ELF-1 (cell line): Measurements from ENCODE around the gene ASMT.
A peak's percentile ranks its signal among the peaks of the same experiment; 100 is the strongest.
"Not testable (repeated sequence)": the region's sequence is repeated elsewhere in the genome, so short reads cannot be mapped to it uniquely, and the experiment has no call there.

ENCODE experiments used
- DNase-seq: peaks from one replicate; pipeline ENCODE4 v3.0.0-alpha.2; 2016; ENCODE audit warnings: low read depth, low spot score

ASMT gene

DNA sequence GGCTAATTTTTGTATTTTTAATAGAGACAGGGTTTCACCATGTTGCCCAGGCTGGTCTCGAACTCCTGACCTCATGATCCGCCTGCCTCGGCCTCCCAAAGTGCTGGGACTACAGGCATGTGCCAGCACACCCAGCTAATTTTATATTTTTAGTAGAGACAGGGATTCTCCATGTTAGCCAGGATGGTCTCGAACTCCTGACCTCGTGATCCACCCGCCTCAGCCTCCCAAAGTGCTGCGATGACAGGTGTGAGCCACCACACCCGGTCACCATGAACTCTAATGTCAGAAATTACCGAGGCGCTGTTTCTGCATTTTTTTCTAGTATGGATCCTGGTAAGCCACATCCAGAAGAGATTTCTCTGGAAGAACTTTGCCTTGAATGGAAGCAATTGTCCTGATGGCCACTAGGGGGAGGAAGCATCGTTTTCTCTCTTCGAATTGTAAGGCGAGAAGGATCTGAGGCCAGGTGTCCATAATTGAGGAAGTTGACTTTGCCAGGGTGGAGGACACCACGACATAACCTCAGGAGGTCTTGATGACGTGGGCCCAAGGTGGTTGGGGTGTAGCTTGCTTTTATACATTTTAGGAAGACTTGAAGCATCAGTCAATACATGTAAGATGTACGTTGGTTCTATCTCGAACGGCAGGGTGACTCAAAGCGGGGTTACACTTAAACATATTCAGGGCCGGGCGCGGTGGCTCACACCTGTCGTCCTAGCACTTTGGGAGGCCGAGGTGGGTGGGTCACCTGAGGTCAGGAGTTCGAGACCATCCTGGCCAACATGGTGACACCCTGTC is 37.4 kb downstream of the ASMT start:
- peak; percentile 65 for DNase-seq

DNA sequence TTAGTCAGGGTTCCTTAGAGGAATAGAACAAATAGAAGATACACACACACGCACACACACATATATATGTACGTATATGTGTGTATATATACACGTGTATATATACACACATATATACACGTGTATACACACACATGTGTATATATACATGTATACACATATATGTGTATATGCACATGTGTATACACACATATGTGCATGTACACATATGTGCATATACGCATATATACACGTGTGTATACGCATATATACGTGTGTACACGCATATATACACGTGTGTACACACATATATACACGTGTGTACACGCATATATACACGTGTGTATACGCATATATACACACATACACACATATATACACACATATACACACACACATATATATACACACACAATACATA is 41.5 kb downstream of the ASMT start:
- no peak for DNase-seq

- DNase-seq = peak; percentile 72
Measured at GRCh38 chrX:1657367-1658070, 42.7 kb downstream of the ASMT start.

DNA sequence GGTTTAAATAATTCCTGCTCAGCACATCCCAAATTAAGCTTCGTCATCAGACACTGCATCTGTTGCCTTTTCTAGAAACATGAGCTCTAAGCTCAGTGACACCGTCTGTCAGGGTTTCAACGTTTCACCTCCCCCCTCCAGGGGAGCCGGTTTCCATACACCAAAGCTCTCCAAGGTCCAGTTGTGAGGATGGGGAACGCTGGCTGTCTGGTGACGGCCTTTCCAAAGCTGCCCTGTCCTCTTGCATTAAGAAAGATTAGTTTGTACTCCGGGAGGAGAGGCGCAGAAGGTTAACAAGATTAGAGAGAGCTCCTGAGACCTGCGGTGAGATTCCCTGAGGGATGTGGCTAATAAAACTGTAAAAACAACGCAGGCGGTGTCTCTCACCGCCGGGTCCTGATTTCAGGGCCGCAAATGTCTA is 43.2 kb downstream of the ASMT start:
- peak; percentile 68 for DNase-seq

DNA sequence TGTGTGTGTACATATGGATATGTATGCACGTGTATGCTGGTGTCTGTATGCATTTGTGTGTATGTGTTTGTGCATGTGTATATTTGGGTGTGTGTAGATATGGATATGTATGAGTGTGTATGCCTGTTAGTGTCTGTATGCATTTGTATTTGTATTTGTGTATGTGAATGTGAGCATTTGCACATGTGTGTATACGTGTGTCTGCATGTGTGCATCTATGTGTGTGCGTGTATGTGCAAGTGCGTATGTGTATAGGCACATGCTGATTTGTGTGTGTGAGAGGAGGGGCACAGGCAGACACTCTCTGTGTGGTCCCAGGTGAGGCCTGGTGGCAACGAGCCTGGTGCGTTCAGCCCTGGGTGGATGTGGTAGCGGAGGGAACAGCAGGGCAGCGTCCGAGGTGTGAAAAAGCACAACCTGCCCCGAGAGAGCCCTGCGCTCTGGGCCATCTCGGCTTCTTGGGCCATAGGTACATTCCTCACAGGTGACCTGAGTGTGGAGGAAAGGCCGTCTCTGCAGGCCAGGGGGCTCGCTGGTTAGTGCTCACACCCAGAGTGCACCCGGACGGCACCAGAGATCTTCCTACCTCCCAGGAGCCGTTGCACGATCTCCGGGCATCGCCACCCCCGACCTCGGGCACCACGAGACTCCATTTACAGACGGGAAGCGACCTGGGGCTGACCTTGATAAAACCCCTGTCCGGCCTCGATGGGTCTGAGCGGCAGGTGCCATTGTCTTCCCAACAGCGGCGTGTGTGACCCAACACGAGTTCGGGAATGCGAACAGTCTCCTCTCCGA is 45.0 kb downstream of the ASMT start:
- DNase-seq = peak; percentile 15

DNA sequence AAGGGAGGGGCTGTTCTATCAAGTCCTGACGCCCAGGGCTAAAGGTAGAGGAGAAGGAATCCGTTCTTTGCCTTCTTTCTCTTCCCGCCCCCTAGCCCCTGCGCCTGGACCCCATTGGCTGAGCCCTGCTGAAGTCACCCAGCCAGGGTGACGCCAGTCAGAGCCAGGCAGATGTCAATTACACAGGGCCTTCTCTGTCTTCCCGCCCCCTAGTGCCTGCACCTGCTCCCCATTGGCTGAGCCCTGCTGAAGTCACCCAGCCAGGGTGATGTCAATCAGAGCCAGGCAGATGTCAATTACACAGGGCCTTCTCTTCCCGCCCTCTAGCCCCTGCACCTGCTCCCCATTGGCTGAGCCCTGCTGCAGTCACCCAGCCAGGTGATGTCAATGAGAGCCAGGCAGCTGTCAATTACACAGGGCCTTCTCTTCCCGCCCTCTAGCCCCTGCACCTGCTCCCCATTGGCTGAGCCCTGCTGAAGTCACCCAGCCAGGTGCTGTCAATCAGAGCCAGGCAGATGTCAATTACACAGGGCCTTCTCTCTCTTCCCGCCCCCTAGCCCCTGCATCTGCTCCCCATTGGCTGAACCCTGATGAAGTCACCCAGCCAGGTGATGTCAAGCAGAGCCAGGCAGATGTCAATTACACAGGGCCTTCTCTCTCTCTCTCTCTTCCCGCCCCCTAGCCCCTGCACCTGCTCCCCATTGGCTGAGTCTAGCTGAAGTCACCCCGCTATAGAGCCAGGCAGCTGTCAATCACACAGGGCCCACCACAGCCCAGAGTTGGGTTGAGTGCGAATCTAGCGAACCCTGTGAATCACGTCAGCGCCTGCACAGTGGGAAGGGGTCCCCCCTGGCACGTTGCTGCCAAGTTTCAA is 46.4 kb downstream of the ASMT start:
- DNase-seq = peak; percentile 99

- no peak for DNase-seq
Measured at GRCh38 chrX:1661922-1662221, 47.0 kb downstream of the ASMT start.

GRCh38 chrX:1667566-1667965 is 52.7 kb downstream of the ASMT start:
- no peak for DNase-seq

- peak; percentile 72 for DNase-seq
Measured at GRCh38 chrX:1673337-1673736, 58.5 kb downstream of the ASMT start.

DNA sequence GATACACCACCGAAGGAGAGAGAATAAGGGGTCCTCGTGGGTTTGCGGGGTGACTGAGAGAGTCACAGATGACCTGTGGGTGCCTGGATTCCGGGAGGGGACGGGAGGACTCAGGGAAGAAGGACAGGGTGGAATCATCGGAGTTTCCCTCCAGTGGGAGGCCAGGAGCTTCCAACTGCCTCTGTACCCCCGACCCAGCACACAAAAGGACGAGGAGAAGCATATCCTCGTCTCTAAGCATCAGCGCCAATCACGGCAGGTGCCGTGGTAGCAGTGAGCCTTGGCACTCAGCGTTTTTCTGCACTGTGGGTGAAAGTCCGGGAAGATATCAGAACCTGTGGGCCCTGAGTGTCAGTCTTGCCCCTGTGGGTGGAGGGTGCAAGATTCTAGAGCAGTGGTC is 62.0 kb downstream of the ASMT start:
- no peak for DNase-seq

DNA sequence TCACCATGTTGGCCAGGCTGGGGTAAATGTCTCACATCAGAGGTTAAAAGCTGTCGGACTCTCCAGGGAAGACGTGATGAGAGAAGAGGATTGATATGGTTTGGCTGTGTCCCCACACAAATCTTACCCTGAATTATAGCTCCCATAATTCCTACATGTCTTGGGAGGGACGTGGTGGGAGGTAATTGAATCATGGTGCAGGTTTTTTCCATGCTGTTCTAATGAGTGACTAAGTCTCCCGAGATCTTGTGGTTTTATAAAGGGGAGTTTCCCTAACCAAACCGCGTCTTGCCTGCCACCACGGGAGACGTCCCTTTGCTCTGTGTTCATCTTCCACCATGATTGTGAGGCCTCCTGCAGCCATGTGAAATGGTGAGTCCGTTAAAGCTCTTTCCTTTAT is 64.4 kb downstream of the ASMT start:
- DNase-seq = no peak

GRCh38 chrX:1681439-1681838 is 66.6 kb downstream of the ASMT start:
- no peak for DNase-seq

- DNase-seq = not testable (repeated sequence)
Measured at GRCh38 chrX:1681856-1682255, 67.0 kb downstream of the ASMT start.

- DNase-seq = not testable (repeated sequence)
Measured at GRCh38 chrX:1682501-1682900, 67.6 kb downstream of the ASMT start.

DNA sequence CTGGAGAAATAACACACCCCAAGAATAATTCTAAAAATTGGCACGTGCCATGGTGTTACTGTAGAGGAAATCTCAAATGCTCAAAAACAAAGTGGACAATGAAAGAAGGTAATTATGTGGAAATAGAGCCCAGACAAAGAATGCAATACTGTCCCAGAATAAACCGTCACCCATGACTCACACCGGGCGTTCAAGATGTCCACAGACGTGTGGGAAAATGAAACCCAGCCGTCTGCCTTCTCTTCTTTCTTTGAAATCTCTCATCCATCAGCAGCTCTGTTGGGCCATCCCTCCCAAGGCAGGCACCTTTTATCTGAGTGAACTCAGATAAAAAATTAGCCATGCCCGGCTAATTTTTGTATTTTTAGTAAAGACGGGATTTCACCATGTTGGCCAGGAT is 70.0 kb downstream of the ASMT start:
- DNase-seq = not testable (repeated sequence)

DNA sequence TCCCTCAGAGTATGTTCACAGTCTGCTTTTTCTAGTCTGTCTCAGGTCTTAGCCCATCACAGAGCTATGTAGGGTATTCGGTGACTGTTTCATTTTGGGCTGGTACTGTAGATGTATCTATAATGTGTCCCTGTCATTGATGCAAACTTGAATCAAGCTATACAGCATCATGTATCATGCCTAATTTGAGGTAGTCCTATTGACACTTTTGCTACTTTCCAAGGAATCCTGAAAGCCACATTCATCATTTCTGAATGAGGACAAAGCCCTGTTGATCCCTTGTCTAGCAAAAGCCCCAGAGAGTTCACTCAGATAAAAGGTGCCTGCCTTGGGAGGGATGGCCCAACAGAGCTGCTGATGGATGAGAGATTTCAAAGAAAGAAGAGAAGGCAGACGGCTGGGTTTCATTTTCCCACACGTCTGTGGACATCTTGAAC is 70.6 kb downstream of the ASMT start:
- not testable (repeated sequence) for DNase-seq

- no peak for DNase-seq
Measured at GRCh38 chrX:1686642-1687041, 71.8 kb downstream of the ASMT start.
